ENCODE measurements around the gene ERN1. TPM values are rescaled to one million over a fixed set of nuclear protein-coding genes. Genes with fewer than 3 reads are reported as not detected.
A peak's percentile ranks its signal among the peaks of the same experiment; 100 is the strongest.

The ERN1 gene
- total RNA-seq, 3 donors from 2014 or later, result 18.4 to 27.1 (median 21.7) TPM

- Histone ChIP-seq H3K9me3 (peaks cover 15% of the 10 kb centered on the region), H3K36me3 (ENCODE audit: low read depth) (peaks cover 7% of the 10 kb centered on the region), H3K4me3 (no peak overlapping the region), H3K4me1 (ENCODE audit: low read depth) (no peaks in the 10 kb centered on the region)
- no peak for ATAC-seq
- no peak for DNase-seq
- TF ChIP-seq, protein P1, sequence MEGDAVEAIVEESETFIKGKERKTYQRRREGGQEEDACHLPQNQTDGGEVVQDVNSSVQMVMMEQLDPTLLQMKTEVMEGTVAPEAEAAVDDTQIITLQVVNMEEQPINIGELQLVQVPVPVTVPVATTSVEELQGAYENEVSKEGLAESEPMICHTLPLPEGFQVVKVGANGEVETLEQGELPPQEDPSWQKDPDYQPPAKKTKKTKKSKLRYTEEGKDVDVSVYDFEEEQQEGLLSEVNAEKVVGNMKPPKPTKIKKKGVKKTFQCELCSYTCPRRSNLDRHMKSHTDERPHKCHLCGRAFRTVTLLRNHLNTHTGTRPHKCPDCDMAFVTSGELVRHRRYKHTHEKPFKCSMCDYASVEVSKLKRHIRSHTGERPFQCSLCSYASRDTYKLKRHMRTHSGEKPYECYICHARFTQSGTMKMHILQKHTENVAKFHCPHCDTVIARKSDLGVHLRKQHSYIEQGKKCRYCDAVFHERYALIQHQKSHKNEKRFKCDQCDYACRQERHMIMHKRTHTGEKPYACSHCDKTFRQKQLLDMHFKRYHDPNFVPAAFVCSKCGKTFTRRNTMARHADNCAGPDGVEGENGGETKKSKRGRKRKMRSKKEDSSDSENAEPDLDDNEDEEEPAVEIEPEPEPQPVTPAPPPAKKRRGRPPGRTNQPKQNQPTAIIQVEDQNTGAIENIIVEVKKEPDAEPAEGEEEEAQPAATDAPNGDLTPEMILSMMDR (IDR thresholded peaks at IDR 0.05), result no peak
- intact Hi-C loops (cut with DNase I, micrococcal nuclease), result loop anchor here in 1 of 2 donors (10.0 kb wide), 1 partner anchor 67 kb away; the partner anchor contains the start of gene ERN1
These were observed 62.3 kb downstream of the ERN1 start for GRCh38 chr17:64067657-64068056.

- no peaks in the 10 kb centered on the region for H3K4me1 ChIP-seq (ENCODE audit: low read depth)
- no peak overlapping the region for H3K4me3 ChIP-seq
- H3K9me3 ChIP-seq, result peaks cover 15% of the 10 kb centered on the region
- peak; percentile 35 for ATAC-seq
- peaks cover 7% of the 10 kb centered on the region for H3K36me3 ChIP-seq (ENCODE audit: low read depth)
- intact Hi-C loops (cut with DNase I, micrococcal nuclease), result loop anchor here in 1 of 2 donors (10.0 kb wide), 1 partner anchor 68 kb away; the partner anchor contains the start of gene ERN1
- TF ChIP-seq, protein P1 (IDR thresholded peaks at IDR 0.05), result no peak
- peak in 1 of 3 donors; percentile 39 for DNase-seq
These were observed 63.2 kb downstream of the ERN1 start for GRCh38 chr17:64066716-64067115.

GRCh38 chr17:64065161-64065560 is 64.8 kb downstream of the ERN1 start:
- ATAC-seq (no peak), DNase-seq (no peak)
- intact Hi-C loops (cut with DNase I, micrococcal nuclease), result loop anchor here in 1 of 2 donors (10.0 kb wide), 1 partner anchor 70 kb away; the partner anchor contains the start of gene ERN1
- peaks cover 13% of the 10 kb centered on the region for H3K9me3 ChIP-seq
- H3K4me1 ChIP-seq (ENCODE audit: low read depth), result no peaks in the 10 kb centered on the region
- H3K36me3 ChIP-seq (ENCODE audit: low read depth), result no peaks in the 10 kb centered on the region
- no peak overlapping the region for H3K4me3 ChIP-seq
- TF ChIP-seq, protein P1 (IDR thresholded peaks at IDR 0.05), result no peak

DNA sequence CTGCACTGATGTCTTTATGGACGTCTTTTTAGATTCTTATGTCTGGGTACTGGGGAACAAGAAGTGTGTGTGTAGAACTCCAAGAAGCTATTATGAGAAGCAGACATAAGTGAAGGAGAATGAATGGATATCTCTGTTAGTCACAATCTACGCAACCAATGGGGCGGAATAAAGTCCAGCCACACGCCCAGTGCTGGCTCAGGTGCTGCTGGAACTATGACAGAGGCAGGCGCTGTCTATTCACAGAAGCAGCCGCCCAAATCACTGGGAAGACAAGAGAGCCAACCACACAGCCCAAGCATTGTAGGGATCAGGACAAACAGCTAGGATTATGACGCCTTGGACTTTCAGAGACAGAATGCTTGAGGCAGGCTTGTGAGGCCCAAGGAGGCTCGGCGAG is 65.6 kb downstream of the ERN1 start:
- intact Hi-C loops (cut with DNase I, micrococcal nuclease), result loop anchor here in 1 of 2 donors (10.0 kb wide), 1 partner anchor 70 kb away; the partner anchor contains the start of gene ERN1
- no peaks in the 10 kb centered on the region for H3K4me1 ChIP-seq (ENCODE audit: low read depth)
- peak; percentile 91 for ATAC-seq
- H3K36me3 ChIP-seq (ENCODE audit: low read depth), result no peaks in the 10 kb centered on the region
- DNase-seq, result peak; percentile 61 to 78 (median 76)
- peaks cover 5% of the 10 kb centered on the region for H3K9me3 ChIP-seq
- TF ChIP-seq, protein P1 (IDR thresholded peaks at IDR 0.05), result no peak
- no peak overlapping the region for H3K4me3 ChIP-seq

- peak; percentile 85 for ATAC-seq
- Histone ChIP-seq H3K4me1 (ENCODE audit: low read depth) (no peaks in the 10 kb centered on the region), H3K9me3 (no peaks in the 10 kb centered on the region), H3K4me3 (no peak overlapping the region), H3K36me3 (ENCODE audit: low read depth) (no peaks in the 10 kb centered on the region)
- TF ChIP-seq, protein P1 (IDR thresholded peaks at IDR 0.05), result peak; percentile 37
- intact Hi-C loops (cut with DNase I, micrococcal nuclease), result loop anchor here in 1 of 2 donors (10.0 kb wide), 1 partner anchor 71 kb away; the partner anchor contains the start of gene ERN1
- peak; percentile 81 to 84 (median 83) for DNase-seq
These were observed 66.1 kb downstream of the ERN1 start for GRCh38 chr17:64063766-64064224.
